H9 (cell line): ENCODE measurements around the gene GANAB. TPM values are rescaled to one million over a fixed set of nuclear protein-coding genes. Genes with fewer than 3 reads are reported as not detected.

Source experiments
- DNase-seq: peaks from one replicate; pipeline ENCODE4 v3.0.0-alpha.2; 2017
- H2AFZ ChIP-seq: one replicate; pipeline ENCODE4 v1.6.1; 2013; ENCODE audit warnings: mild to moderate bottlenecking, low read length, control low read depth, moderate library complexity
- H2AK5ac ChIP-seq: 2 replicates; pipeline ENCODE4 v1.6.1; 2013; ENCODE audit warnings: low read length, control low read depth, mixed read lengths; ENCODE audit not compliant: insufficient read length
- H2BK120ac ChIP-seq: one replicate; pipeline ENCODE4 v1.6.1; 2013; ENCODE audit warnings: low read depth, mild to moderate bottlenecking, low read length, control low read depth, inconsistent platforms; ENCODE audit not compliant: poor library complexity, severe bottlenecking
- H2BK12ac ChIP-seq: 2 replicates; pipeline ENCODE4 v1.6.1; 2013; ENCODE audit warnings: low read length, control low read depth, mixed read lengths, low read depth; ENCODE audit not compliant: insufficient read length
- H2BK15ac ChIP-seq: 2 replicates; pipeline ENCODE4 v1.6.1; 2013; ENCODE audit warnings: low read depth, low read length, control low read depth
- H2BK20ac ChIP-seq: one replicate; pipeline ENCODE4 v1.6.1; 2013; ENCODE audit warnings: low read depth, mild to moderate bottlenecking, low read length, control low read depth, inconsistent platforms; ENCODE audit not compliant: poor library complexity, severe bottlenecking
- H2BK5ac ChIP-seq: 2 replicates; pipeline ENCODE4 v1.6.1; 2013; ENCODE audit warnings: low read length, control low read depth, mixed read lengths; ENCODE audit not compliant: insufficient read length
- H3K14ac ChIP-seq: 2 replicates; pipeline ENCODE4 v1.6.1; 2013; ENCODE audit warnings: low read length, control low read depth; ENCODE audit not compliant: insufficient read depth
- H3K18ac ChIP-seq: 2 replicates; pipeline ENCODE4 v1.6.1; 2013; ENCODE audit warnings: low read depth, mild to moderate bottlenecking, mixed read lengths, low read length, control low read depth; ENCODE audit not compliant: insufficient read length
- H3K23ac ChIP-seq: 2 replicates; pipeline ENCODE4 v1.6.1; 2013; ENCODE audit warnings: low read length, control low read depth, mixed read lengths, low read depth; ENCODE audit not compliant: insufficient read length
- H3K23me2 ChIP-seq: 2 replicates; pipeline ENCODE4 v1.6.1; 2013; ENCODE audit warnings: low read depth, mild to moderate bottlenecking, mixed read lengths, low read length, control low read depth; ENCODE audit not compliant: insufficient read length, poor library complexity, severe bottlenecking
- H3K27ac ChIP-seq: 2 replicates; pipeline ENCODE4 v1.5.1; 2013; ENCODE audit warnings: low read length, control low read depth, mixed read lengths, low read depth; ENCODE audit not compliant: insufficient read length
- H3K27me3 ChIP-seq: 2 replicates; pipeline ENCODE4 v1.6.1; 2013; ENCODE audit warnings: low read length, control low read depth, inconsistent platforms; ENCODE audit not compliant: insufficient read depth
- H3K4ac ChIP-seq: 2 replicates; pipeline ENCODE4 v1.6.1; 2013; ENCODE audit warnings: low read depth, mild to moderate bottlenecking, control low read depth, inconsistent platforms, low read length, moderate library complexity
- H3K4me1 ChIP-seq: 2 replicates; pipeline ENCODE4 v1.6.1; 2013; ENCODE audit warnings: low read length, control low read depth, inconsistent platforms; ENCODE audit not compliant: insufficient read depth
- H3K4me2 ChIP-seq: 2 replicates; pipeline ENCODE4 v1.6.1; 2013; ENCODE audit warnings: low read length, control low read depth, mixed read lengths; ENCODE audit not compliant: insufficient read length, insufficient read depth
- H3K56ac ChIP-seq: 2 replicates; pipeline ENCODE4 v1.6.1; 2013; ENCODE audit warnings: low read depth, mild to moderate bottlenecking, mixed read lengths, low read length, control low read depth; ENCODE audit not compliant: insufficient read length
- H3K79me1 ChIP-seq: 2 replicates; pipeline ENCODE4 v1.6.1; 2013; ENCODE audit warnings: low read depth, mild to moderate bottlenecking, moderate library complexity, low read length, control low read depth, inconsistent platforms; ENCODE audit not compliant: insufficient read depth, poor library complexity, severe bottlenecking
- H3K79me2 ChIP-seq: 2 replicates; pipeline ENCODE4 v1.6.1; 2013; ENCODE audit warnings: low read length, control low read depth, inconsistent platforms; ENCODE audit not compliant: insufficient read depth
- H3K9ac ChIP-seq: 2 replicates; pipeline ENCODE4 v1.6.1; 2013; ENCODE audit warnings: low read length, control low read depth, mixed read lengths; ENCODE audit not compliant: insufficient read length; ENCODE audit errors: extremely low read depth
- H3K9me3 ChIP-seq: one replicate; pipeline ENCODE4 v1.6.1; 2013; ENCODE audit warnings: low read depth, low read length, inconsistent platforms; ENCODE audit not compliant: control insufficient read depth
- H3T11ph ChIP-seq: one replicate; pipeline ENCODE4 v1.6.1; 2013; ENCODE audit warnings: mild to moderate bottlenecking, low read length, control low read depth, inconsistent platforms
- H4K20me1 ChIP-seq: one replicate; pipeline ENCODE4 v1.6.1; 2013; ENCODE audit not compliant: control insufficient read depth, insufficient read length, insufficient read depth
- H4K5ac ChIP-seq: 2 replicates; pipeline ENCODE4 v1.6.1; 2013; ENCODE audit warnings: low read depth, mild to moderate bottlenecking, mixed read lengths, low read length, control low read depth; ENCODE audit not compliant: insufficient read length
- H4K8ac ChIP-seq: replicated peaks from 2 replicates; pipeline ENCODE4 v1.6.1; 2013; ENCODE audit warnings: low read length, control low read depth, mixed read lengths, low read depth; ENCODE audit not compliant: insufficient read length
- H4K91ac ChIP-seq: 2 replicates; pipeline ENCODE4 v1.6.1; 2013; ENCODE audit warnings: low read depth, mild to moderate bottlenecking, moderate library complexity, mixed read lengths, low read length, control low read depth; ENCODE audit not compliant: insufficient read length
- H3K27ac Mint-ChIP-seq, 3 experiments: 2 replicates in 2 of 3; 3 replicates in 1 of 3; pipeline ENCODE4 v1.8.0; 2020 to 2021; ENCODE audit warnings: mixed read lengths in 3 of 3, mild to moderate bottlenecking in 1 of 3, moderate library complexity in 1 of 3
- H3K27me3 Mint-ChIP-seq: 2 replicates; pipeline ENCODE4 v1.8.0; 2021; ENCODE audit warnings: low read depth, mild to moderate bottlenecking, moderate library complexity, mixed read lengths
- H3K36me3 Mint-ChIP-seq, 3 experiments: 2 replicates in 2 of 3; 3 replicates in 1 of 3; pipeline ENCODE4 v1.8.0; 2020 to 2021; ENCODE audit warnings: low read depth in 3 of 3, mixed read lengths in 3 of 3; ENCODE audit not compliant: insufficient read depth in 1 of 3
- H3K4me1 Mint-ChIP-seq, 2 experiments: 2 replicates each; pipeline ENCODE4 v1.8.0; 2020; ENCODE audit warnings: mixed read lengths in 2 of 2
- H3K4me3 Mint-ChIP-seq, 2 experiments: 2 replicates in 1 of 2; 3 replicates in 1 of 2; pipeline ENCODE4 v1.8.0; 2020 to 2021; ENCODE audit warnings: mild to moderate bottlenecking in 2 of 2, mixed read lengths in 2 of 2, moderate library complexity in 1 of 2
- H3K9me3 Mint-ChIP-seq, 2 experiments: 2 replicates in 1 of 2; 3 replicates in 1 of 2; pipeline ENCODE4 v1.8.0; 2020; ENCODE audit warnings: mild to moderate bottlenecking in 2 of 2, mixed read lengths in 2 of 2, moderate library complexity in 1 of 2
- WGBS: extraction: QIAGEN DNeasy Blood & Tissue Kit; methylation state at CpG from one replicate; pipeline ENCODE4 v1.1.7; 2013; ENCODE audit warnings: missing lambda C conversion rate, low lambda C conversion rate, mixed read lengths; ENCODE audit not compliant: insufficient read length; ENCODE audit errors: extremely low coverage; 5-methylcytosine and 5-hydroxymethylcytosine counted together
- total RNA-seq: library from RNA; stranded (reverse); gene quantifications from 2 replicates; pipeline ENCODE4 v1.2.1, GENCODE V29; 2021
- TF ChIP-seq, protein P1 (sequence below): fragments of 200-600 bp; sonication (generic); conservative IDR thresholded peaks from 3 replicates; pipeline ENCODE4 v1.8.0; 2021; ENCODE audit warnings: antibody characterized with exemption, mild to moderate bottlenecking

GANAB gene
- total RNA-seq, 1 experiment from 2014 or later, result 387 TPM

DNA sequence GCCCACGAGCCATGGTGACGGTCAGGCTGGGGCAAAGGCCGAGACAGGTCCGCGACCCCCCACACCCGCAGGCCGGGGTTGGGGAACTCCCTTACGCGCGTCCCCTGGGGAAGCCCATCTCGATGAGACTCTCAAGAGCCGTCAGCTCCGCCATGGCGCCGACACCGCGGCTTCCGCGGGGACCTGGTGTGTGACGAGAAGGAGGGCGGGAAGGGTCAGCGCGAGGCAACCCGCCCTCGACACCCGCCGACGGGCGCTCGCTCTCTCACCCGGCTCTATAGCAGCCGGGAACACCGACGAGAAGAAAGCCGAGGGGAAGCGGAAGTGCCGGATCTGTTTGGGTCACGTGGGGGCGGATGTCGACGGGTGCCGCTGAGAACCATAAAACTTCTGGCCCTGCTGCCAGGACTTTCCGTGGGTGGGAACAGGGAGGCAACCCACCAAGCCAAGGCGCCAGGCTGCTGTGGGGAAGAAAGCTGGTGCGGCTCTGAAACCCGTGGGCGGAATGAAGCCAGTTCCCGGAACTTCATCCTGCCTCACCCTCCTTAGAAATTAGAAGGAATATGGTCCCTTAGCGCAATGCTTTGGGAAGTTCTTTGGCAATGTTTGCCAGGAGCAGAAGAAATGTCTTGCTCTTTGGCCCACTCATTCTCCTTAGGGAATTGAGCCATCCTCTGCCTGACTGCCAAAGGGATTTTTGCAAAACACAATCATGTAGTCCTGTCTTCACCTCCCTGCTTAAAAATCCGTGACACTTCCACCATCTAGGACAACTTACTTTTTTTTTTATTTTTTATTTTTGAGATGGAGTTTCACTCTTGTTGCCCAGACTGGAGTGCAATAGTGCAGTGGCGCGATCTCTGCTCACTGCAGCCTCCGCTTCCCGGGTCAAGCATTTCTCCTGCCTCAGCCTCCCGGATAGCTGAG, 32.6 kb upstream of the GANAB start, which contains the start of gene UBXN1:
UBXN1 (minus strand) TSS at position 304 of the 927 bp plus-strand sequence; CDS start at position 154, 150 bp downstream.
- Histone ChIP-seq H4K91ac (no peak within 1 kb of the TSS), H3K4me2 (peak within 1 kb of the TSS; percentile 79), H3K9me3 (no peaks in the 10 kb centered on the region), H3K9ac (peak within 1 kb of the TSS; percentile 86), H3K56ac (no peak within 1 kb of the TSS), H2BK120ac (no peak within 1 kb of the TSS), H3K27me3 (no peaks in the 10 kb centered on the region), H3K79me2 (no peaks in the 10 kb centered on the region), H2BK15ac (no peak within 1 kb of the TSS), H2BK20ac (no peak within 1 kb of the TSS), H2AK5ac (no peak within 1 kb of the TSS), H4K20me1 (no peaks in the 10 kb centered on the region), H3K23me2 (peaks cover 8% of the 10 kb centered on the region), H4K5ac (peak within 1 kb of the TSS; percentile 19), H3K4ac (no peak within 1 kb of the TSS), H3K14ac (peak within 1 kb of the TSS; percentile 66), H3K23ac (no peak within 1 kb of the TSS), H4K8ac (no peak within 1 kb of the TSS), H2BK5ac (no peak within 1 kb of the TSS), H3K27ac (peak within 1 kb of the TSS; percentile 12), H2BK12ac (no peak within 1 kb of the TSS), H3K4me1 (no peaks in the 10 kb centered on the region), H3T11ph (no peak within 1 kb of the TSS), H3K79me1 (no peaks in the 10 kb centered on the region), H2AFZ (no peak within 1 kb of the TSS), H3K18ac (peak within 1 kb of the TSS; percentile 72)
- no peaks in the 10 kb centered on the region for H3K27me3 Mint-ChIP-seq
- DNase-seq, result peak; percentile 81
- 0 out of 5 replicates have a peak, but pooled peaks cover 0 to 2% of the 10 kb centered on the region in 2 experiments for H3K9me3 Mint-ChIP-seq
- H3K4me1 Mint-ChIP-seq, result peaks cover 15 to 20% of the 10 kb centered on the region in 2 experiments
- no CpG with 5 or more reads among the region's 55 CpGs for WGBS
- H3K36me3 Mint-ChIP-seq, result peaks cover 14 to 35% (median 33%) of the 10 kb centered on the region in 3 experiments; a peak in 6 of 7 replicates
- peak within 1 kb of the TSS; percentile 85 to 92 for H3K4me3 Mint-ChIP-seq
- TF ChIP-seq, protein P1, sequence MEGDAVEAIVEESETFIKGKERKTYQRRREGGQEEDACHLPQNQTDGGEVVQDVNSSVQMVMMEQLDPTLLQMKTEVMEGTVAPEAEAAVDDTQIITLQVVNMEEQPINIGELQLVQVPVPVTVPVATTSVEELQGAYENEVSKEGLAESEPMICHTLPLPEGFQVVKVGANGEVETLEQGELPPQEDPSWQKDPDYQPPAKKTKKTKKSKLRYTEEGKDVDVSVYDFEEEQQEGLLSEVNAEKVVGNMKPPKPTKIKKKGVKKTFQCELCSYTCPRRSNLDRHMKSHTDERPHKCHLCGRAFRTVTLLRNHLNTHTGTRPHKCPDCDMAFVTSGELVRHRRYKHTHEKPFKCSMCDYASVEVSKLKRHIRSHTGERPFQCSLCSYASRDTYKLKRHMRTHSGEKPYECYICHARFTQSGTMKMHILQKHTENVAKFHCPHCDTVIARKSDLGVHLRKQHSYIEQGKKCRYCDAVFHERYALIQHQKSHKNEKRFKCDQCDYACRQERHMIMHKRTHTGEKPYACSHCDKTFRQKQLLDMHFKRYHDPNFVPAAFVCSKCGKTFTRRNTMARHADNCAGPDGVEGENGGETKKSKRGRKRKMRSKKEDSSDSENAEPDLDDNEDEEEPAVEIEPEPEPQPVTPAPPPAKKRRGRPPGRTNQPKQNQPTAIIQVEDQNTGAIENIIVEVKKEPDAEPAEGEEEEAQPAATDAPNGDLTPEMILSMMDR, result no peak
- H3K27ac Mint-ChIP-seq, result peak within 1 kb of the TSS; percentile 70 to 96 (median 91); a peak in 6 of 7 replicates
